HG03342 (cell line): Measurements from ENCODE around the gene NTS.

Experiments
- ATAC-seq: cut with Tn5 transposase; IDR thresholded peaks from one replicate; pipeline ENCODE4 v1.9.1; 2021; ENCODE audit warnings: mild to moderate bottlenecking, moderate library complexity; ENCODE audit not compliant: unreplicated experiment

Gene NTS, protein sequence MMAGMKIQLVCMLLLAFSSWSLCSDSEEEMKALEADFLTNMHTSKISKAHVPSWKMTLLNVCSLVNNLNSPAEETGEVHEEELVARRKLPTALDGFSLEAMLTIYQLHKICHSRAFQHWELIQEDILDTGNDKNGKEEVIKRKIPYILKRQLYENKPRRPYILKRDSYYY

GRCh38 chr12:85874031-85874461, at the start of gene NTS:
TSS of gene NTS (plus strand) at chr12:85874295. CDS start at chr12:85874404, 109 bp downstream.
- ATAC-seq: peak; percentile 87

DNA sequence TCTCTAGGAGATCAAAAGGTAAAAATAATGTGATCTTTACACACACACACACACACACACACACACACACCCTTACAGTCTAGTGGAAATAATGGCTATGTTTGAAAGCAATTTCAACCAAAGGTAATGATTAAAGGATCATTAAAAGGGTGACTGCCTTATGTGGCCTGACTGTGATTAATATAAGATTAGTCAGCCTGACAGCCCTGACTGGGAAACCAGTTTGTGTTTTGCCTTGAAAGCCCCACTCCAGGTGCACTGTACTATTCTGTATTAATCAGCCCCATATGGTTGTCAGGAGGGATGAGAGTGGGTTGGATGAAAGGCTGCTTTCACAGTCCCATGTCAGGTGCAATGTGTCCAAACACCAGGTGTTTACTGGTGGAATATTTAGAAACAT, 48.3 kb upstream of the NTS start:
- no peak for ATAC-seq

GRCh38 chr12:85828576-85828975, 45.5 kb upstream of the NTS start:
- ATAC-seq: no peak

DNA sequence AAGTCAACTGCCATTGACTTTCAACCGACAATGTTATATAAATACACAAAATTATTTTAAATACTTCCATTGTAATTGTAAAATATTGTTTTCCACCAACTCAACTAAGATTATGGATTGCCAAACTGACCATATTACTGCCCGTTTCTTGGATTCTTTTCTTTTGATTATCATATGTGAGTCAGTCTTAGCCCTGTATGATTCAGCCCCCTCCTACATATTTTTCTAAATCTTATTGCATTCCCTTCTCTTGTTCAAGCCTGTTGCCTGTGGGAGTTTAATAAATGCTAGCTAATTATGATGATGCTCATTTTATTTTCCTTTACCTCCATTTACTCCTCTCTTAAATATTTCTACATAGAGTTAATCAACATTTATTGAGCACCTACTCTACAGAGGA, 44.7 kb upstream of the NTS start:
- ATAC-seq: no peak

GRCh38 chr12:85831327-85831990, 42.6 kb upstream of the NTS start:
- no peak for ATAC-seq

DNA sequence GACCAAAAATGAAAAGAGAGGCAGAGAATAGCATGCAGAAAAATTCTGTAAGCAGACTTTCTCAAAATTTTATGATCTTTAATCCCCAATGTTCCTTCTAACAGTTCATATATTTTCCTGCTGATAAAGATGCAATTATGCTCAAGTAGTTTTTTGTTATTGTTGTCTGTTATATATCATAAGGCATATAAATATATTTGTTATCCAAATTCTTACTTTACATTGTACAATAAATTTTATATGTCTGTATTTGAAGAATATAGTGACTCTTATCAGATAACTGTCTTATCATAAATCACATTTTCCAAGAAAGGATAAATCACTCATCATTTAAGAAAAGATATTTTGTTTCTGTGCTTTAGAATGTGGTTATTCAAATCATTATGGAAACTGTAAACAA, 40.5 kb upstream of the NTS start:
- ATAC-seq: no peak

DNA sequence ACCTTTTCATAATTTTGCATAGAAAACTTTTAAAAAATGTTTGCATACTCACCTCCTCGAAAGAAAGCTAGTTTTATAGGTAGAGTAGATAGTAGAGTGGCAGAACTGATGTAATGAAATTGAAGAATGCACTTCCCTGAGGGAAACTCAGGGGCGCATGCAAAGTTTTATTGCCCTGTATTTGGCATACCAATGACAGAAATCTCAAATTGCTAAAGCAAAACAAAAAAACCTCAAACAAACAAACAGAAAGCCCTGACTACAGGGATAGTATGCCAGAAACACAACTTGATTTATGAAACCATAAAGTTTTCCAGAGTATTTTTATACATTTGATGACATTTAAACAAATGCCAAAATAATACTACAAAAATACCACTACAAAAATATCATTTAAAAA, 39.7 kb upstream of the NTS start:
- ATAC-seq: no peak

- no peak for ATAC-seq
These were observed 38.5 kb upstream of the NTS start for GRCh38 chr12:85835426-85836196.

GRCh38 chr12:85836197-85837090, 37.7 kb upstream of the NTS start, which contains the start of gene RASSF9:
TSS of gene RASSF9 (minus strand) at chr12:85836409. CDS start at chr12:85836201, 208 bp downstream.
- ATAC-seq: no peak

DNA sequence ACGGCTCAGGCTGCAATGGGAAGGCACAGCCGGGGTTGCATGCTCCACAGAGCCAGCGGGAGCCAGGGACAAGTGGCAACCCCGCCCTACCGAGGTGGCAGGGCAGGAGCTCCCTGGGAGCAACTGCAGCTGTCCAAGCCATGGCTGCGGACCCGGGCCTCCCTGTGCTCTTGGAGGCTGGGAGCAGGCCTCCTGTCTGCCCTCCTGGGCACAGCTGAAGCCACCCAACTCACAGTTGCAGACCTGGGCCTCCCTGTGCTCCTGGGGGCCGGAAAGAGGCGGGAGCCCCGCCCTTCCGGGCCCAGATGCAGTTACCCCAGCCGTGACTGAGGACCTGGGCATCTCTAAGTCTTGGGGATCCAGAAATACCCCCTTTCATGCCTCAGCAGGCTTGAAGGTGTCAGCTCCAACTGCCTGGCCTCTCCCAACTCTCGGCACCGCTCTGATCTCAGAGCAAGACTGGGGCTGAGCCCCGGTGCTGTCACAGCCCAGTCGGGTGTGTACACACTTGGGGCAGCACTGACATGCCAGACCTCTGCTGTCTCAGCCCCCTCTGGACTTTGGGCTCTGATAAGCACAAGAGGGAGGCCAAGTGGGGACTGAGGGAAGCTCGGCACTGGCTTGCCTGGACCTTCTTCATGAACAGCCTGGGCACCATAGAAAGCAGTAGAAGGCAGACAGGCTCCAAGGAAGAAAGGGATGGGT, 30.3 kb upstream of the NTS start:
- no peak for ATAC-seq

DNA sequence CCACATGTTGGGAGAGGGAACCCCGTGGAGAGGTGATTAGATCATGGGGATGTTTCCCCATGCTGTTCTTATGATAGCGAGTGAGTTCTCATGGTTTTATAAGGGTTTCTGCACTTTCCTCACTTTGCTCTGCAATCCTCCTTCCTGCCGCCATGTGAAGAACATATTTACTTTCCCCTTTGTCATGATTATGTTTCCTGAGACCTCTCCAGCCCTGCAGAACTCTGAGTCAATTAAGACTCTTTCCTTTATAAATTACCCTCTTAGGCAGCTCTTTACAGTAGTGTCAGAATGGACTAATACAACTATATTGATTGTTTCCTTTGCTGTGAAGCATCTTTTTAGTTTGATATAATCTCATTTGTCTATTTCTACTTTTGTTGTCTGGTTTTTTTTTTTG, 24.8 kb upstream of the NTS start:
- no peak for ATAC-seq

DNA sequence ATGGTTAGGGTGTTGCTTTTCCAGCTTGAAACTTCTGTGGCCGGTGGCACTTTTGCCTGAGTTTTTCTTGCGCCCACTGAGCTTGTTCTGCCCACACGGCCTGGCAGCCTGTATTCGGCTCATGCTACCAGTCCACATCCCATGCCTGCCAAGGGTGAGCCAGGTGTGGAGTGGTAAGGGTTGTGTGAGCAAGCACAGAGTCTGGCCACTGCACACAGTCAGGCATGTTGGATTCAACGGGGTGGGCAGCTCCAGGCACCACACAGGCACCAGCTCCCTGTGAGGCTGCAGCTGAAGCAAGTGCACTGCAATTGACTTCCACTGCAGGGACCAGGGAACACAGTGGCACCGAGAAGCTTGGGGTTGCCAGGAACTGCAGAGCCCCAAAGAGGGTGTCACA, 18.8 kb upstream of the NTS start:
- no peak for ATAC-seq

DNA sequence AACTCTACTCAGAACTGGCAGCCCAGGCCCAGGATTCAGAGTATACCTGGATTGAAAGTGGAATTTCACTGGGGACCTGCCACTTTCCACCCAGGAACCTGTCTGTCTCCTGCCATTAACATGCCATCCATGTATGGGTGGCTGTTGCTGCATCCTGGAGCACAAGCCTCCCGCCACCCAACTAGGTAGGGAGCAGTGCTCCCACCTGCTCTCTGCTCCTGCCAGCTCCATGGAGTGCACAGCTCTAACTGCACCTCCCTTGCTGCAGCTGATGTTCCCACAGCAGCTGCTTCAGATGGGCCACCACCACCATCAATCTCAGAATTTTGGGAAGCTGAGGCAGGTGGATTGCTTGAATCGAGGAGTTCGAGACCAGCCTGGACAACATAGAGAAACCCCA, 17.1 kb upstream of the NTS start:
- ATAC-seq: no peak

DNA sequence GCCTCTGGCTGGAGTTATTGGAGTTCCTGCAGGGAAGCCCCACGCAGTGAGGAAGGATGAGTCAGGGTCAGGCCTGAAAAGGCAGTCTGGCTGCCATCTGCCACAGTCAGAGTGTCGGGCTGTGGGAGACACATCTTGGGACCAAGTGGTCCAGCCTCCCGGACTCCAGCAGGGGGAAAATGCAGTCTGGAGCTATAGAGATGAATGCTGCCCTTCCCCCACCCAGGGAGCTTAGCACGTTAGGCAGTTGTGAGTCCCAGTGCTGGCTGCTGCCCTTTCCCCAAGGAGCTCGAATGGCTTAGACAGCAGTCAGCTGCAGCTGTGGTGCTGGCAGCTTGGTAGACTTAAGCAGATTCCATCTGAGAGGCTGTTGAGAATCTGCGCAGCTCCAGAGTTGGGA, 8.2 kb upstream of the NTS start:
- ATAC-seq: no peak

GRCh38 chr12:85866986-85867776, 6.9 kb upstream of the NTS start:
- peak; percentile 98 for ATAC-seq

GRCh38 chr12:85872497-85873091, 1.5 kb upstream of the NTS start:
- peak; percentile 83 for ATAC-seq

DNA sequence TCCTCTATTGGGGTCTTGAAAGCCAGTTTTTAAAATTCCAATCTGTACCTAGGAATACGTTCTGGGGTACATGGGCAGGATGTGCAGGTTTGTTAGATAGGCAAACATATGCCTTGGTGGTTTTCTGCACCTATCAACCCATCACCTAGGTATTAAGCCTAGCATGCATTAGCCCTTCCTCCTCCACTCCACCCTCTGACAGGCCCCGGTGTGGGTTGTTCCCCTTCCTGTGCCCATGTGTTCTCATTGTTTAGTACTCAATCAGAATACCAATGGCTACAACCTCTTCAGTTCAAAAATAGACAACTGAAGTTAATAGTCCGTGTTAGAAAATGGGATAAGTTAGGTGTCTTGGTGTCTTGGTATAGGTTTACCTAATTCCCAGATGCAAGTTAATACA, 3.4 kb downstream of the NTS start:
- ATAC-seq: no peak

DNA sequence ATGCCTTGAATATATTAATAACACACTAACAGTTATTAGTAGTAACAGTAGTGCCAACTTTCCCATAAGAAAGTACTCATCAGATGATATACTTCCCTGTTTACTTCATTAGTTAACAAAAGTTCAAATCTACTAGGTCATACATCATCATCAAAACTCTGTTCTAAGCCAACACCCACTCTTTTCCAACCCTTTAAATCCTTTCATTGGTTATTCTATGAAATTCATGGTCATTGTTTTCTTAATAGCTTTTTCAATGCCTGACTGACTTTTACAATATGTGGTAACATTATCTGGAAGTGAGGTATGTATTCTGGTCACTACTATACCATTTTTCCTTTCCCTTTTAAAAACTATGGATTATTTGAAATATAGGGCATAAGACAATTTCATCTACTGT, 9.7 kb downstream of the NTS start:
- ATAC-seq: no peak

GRCh38 chr12:85894653-85895052, 20.6 kb downstream of the NTS start:
- no peak for ATAC-seq
